Large intestine (tissue), 3 donors: ENCODE results near the gene SLC39A11. TPM values are rescaled to one million over a fixed set of nuclear protein-coding genes. Genes with fewer than 3 reads are reported as not detected.
A peak's percentile ranks its signal among the peaks of the same experiment; 100 is the strongest.

ENCODE experiments used
- DNase-seq, 2 donors: peaks; one replicate each; pipeline versions ENCODE4 v3.0.0 to v3.0.0-alpha.2; 2013
- H3K27ac ChIP-seq: one replicate; pipeline ENCODE4 v1.5.1; 2013; ENCODE audit warnings: low read length
- H3K27me3 ChIP-seq: 2 replicates; pipeline ENCODE4 v1.6.1; 2013; ENCODE audit warnings: low read length; ENCODE audit not compliant: control insufficient read depth, insufficient read depth
- H3K36me3 ChIP-seq: 2 replicates; pipeline ENCODE4 v1.6.1; 2013; ENCODE audit warnings: low read length; ENCODE audit not compliant: control insufficient read depth, insufficient read depth
- H3K4me1 ChIP-seq: one replicate; pipeline ENCODE4 v1.6.1; 2013; ENCODE audit warnings: low read length; ENCODE audit not compliant: control insufficient read depth, insufficient read depth
- H3K4me3 ChIP-seq: one replicate; pipeline ENCODE4 v1.5.1; 2013; ENCODE audit warnings: low read length
- H3K9me3 ChIP-seq: one replicate; pipeline ENCODE4 v1.6.1; 2013; ENCODE audit warnings: mild to moderate bottlenecking, low read depth, low read length, moderate library complexity; ENCODE audit not compliant: control insufficient read depth
- WGBS: methylation state at CpG from one replicate; pipeline ENCODE4 v1.1.5; 2013; ENCODE audit warnings: low lambda C conversion rate; ENCODE audit not compliant: insufficient coverage; 5-methylcytosine and 5-hydroxymethylcytosine counted together
- polyA plus RNA-seq: library from polyadenylated mRNA; unstranded; fragments of 120-200 nt; gene quantifications from one replicate; pipeline ENCODE4 v1.2.1, GENCODE V29; 2013

Gene SLC39A11
- polyA plus RNA-seq, 1 donor = 46.2 TPM

GRCh38 chr17:72724267-72724666 is 368.2 kb downstream of the SLC39A11 start:
- Histone ChIP-seq H3K27me3 (no peaks in the 10 kb centered on the region), H3K36me3 (no peaks in the 10 kb centered on the region), H3K9me3 (no peaks in the 10 kb centered on the region), H3K27ac (no peak overlapping the region), H3K4me3 (no peak overlapping the region), H3K4me1 (no peaks in the 10 kb centered on the region)
- 86% methylated on average over 1 of the region's 2 CpGs for WGBS
- no peak for DNase-seq

- Histone ChIP-seq H3K4me1 (no peaks in the 10 kb centered on the region), H3K27me3 (no peaks in the 10 kb centered on the region), H3K4me3 (no peak overlapping the region), H3K27ac (no peak overlapping the region), H3K9me3 (no peaks in the 10 kb centered on the region), H3K36me3 (no peaks in the 10 kb centered on the region)
- peak in 1 of 2 donors; percentile 54 for DNase-seq
- WGBS = 80% methylated on average over 1 of the region's 7 CpGs
Observed at GRCh38 chr17:72723711-72724110, 368.8 kb downstream of the SLC39A11 start.

- no peaks in the 10 kb centered on the region for H3K9me3 ChIP-seq
- no peak for DNase-seq
- H3K27ac ChIP-seq = no peak overlapping the region
- H3K4me3 ChIP-seq = no peak overlapping the region
- no peaks in the 10 kb centered on the region for H3K4me1 ChIP-seq
- WGBS = 100% methylated on average over 1 of the region's 1 CpG
- H3K27me3 ChIP-seq = no peaks in the 10 kb centered on the region
- H3K36me3 ChIP-seq = no peaks in the 10 kb centered on the region
Observed at GRCh38 chr17:72720494-72720825, 372.0 kb downstream of the SLC39A11 start.

- no peak overlapping the region for H3K27ac ChIP-seq
- H3K9me3 ChIP-seq = no peaks in the 10 kb centered on the region
- H3K36me3 ChIP-seq = no peaks in the 10 kb centered on the region
- H3K4me1 ChIP-seq = no peaks in the 10 kb centered on the region
- H3K4me3 ChIP-seq = no peak overlapping the region
- no peak for DNase-seq
- no CpG with 5 or more reads among the region's 25 CpGs for WGBS
- H3K27me3 ChIP-seq = no peaks in the 10 kb centered on the region
Observed at GRCh38 chr17:72719578-72720493, 372.7 kb downstream of the SLC39A11 start.

GRCh38 chr17:72719206-72719577 is 373.3 kb downstream of the SLC39A11 start:
- Histone ChIP-seq H3K36me3 (no peaks in the 10 kb centered on the region), H3K4me3 (no peak overlapping the region), H3K4me1 (no peaks in the 10 kb centered on the region), H3K27me3 (no peaks in the 10 kb centered on the region), H3K9me3 (no peaks in the 10 kb centered on the region), H3K27ac (no peak overlapping the region)
- WGBS = no CpG with 5 or more reads among the region's 8 CpGs
- DNase-seq = no peak

- Histone ChIP-seq H3K27ac (no peak overlapping the region), H3K27me3 (no peaks in the 10 kb centered on the region), H3K4me3 (no peak overlapping the region), H3K36me3 (no peaks in the 10 kb centered on the region), H3K4me1 (no peaks in the 10 kb centered on the region), H3K9me3 (no peaks in the 10 kb centered on the region)
- 100% methylated on average over 3 of the region's 8 CpGs for WGBS
- no peak for DNase-seq
Observed at GRCh38 chr17:72717676-72718075, 374.8 kb downstream of the SLC39A11 start.

GRCh38 chr17:72717276-72717675 is 375.2 kb downstream of the SLC39A11 start:
- DNase-seq = no peak
- WGBS = no CpG with 5 or more reads among the region's 10 CpGs

GRCh38 chr17:72715906-72716572 is 376.4 kb downstream of the SLC39A11 start:
- Histone ChIP-seq H3K36me3 (no peaks in the 10 kb centered on the region), H3K4me1 (no peaks in the 10 kb centered on the region), H3K27ac (no peak overlapping the region), H3K4me3 (no peak overlapping the region), H3K9me3 (peaks cover 2% of the 10 kb centered on the region), H3K27me3 (no peaks in the 10 kb centered on the region)
- 66% methylated on average over 6 of the region's 23 CpGs for WGBS
- peak in 1 of 2 donors; percentile 56 for DNase-seq

More at GRCh38 chr17:72717276-72717675, 375.2 kb downstream of the SLC39A11 start:
- Histone ChIP-seq H3K4me1 (no peaks in the 10 kb centered on the region), H3K27me3 (no peaks in the 10 kb centered on the region), H3K9me3 (no peaks in the 10 kb centered on the region), H3K4me3 (no peak overlapping the region), H3K36me3 (no peaks in the 10 kb centered on the region), H3K27ac (no peak overlapping the region)

GRCh38 chr17:72714357-72714966 is 378.0 kb downstream of the SLC39A11 start:
- DNase-seq = no peak
- 86% methylated on average over 1 of the region's 9 CpGs for WGBS
- H3K27me3 ChIP-seq = no peaks in the 10 kb centered on the region
- H3K27ac ChIP-seq = no peak overlapping the region
- peaks cover 4% of the 10 kb centered on the region for H3K9me3 ChIP-seq
- no peaks in the 10 kb centered on the region for H3K4me1 ChIP-seq
- no peaks in the 10 kb centered on the region for H3K36me3 ChIP-seq
- no peak overlapping the region for H3K4me3 ChIP-seq

GRCh38 chr17:72713701-72714100 is 378.8 kb downstream of the SLC39A11 start:
- no CpG with 5 or more reads among the region's 7 CpGs for WGBS
- H3K4me1 ChIP-seq = no peaks in the 10 kb centered on the region

More at GRCh38 chr17:72713701-72714100, 378.8 kb downstream of the SLC39A11 start:
- H3K36me3 ChIP-seq = no peaks in the 10 kb centered on the region
- no peaks in the 10 kb centered on the region for H3K27me3 ChIP-seq
- H3K4me3 ChIP-seq = no peak overlapping the region
- peaks cover 4% of the 10 kb centered on the region for H3K9me3 ChIP-seq
- no peak overlapping the region for H3K27ac ChIP-seq
- DNase-seq = no peak
